ENCODE data around the gene EFTUD2.

GRCh38 chr17:44941712-44942331, 42.6 kb upstream of the EFTUD2 start:
- TF ChIP-seq CTCF (IDR thresholded peaks at IDR 0.05) = no peak
- TF ChIP-seq POLR2AphosphoS5 (IDR thresholded peaks at IDR 0.05) = no peak
